ENCODE measurements around the gene FARS2. TPM values are rescaled to one million over a fixed set of nuclear protein-coding genes. Genes with fewer than 3 reads are reported as not detected.

The FARS2 gene
- total RNA-seq, 2 experiments from 2014 or later = 22.0 to 23.8 TPM

- POLR2A ChIA-PET = no interaction called here
- CTCF ChIA-PET = no interaction called here
These were observed 80.5 kb downstream of the FARS2 start for GRCh38 chr6:5341845-5342244.

DNA sequence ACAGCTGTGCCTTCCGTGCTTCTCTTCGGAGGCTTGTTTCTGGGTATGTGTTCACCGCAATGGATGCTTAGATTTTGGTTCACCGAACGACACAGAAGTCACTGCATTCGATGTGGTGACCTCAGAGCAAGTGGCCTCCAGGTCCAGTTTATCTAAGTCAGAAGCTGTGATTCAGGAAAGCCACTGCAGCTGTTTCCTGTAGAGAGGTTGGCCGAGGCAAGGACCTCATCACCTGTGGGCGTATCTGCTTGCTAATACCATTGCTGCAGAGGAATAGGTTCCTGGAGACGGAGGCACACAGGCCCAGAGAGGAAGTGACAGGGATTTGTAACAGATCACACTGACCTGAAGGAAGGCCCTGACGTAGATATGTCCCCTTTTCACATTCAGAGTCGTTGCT, 82.7 kb downstream of the FARS2 start:
- POLR2A ChIA-PET = no interaction called here

GRCh38 chr6:5345324-5345723, 84.0 kb downstream of the FARS2 start:
- POLR2A ChIA-PET = no interaction called here
- CTCF ChIA-PET = no interaction called here

More for the DNA sequence above, 82.7 kb downstream of the FARS2 start:
- CTCF ChIA-PET = interaction anchor here (1.9 kb wide), 1 partner anchor 19 kb away, joined by 4 read pairs; no protein-coding TSS in a partner anchor

DNA sequence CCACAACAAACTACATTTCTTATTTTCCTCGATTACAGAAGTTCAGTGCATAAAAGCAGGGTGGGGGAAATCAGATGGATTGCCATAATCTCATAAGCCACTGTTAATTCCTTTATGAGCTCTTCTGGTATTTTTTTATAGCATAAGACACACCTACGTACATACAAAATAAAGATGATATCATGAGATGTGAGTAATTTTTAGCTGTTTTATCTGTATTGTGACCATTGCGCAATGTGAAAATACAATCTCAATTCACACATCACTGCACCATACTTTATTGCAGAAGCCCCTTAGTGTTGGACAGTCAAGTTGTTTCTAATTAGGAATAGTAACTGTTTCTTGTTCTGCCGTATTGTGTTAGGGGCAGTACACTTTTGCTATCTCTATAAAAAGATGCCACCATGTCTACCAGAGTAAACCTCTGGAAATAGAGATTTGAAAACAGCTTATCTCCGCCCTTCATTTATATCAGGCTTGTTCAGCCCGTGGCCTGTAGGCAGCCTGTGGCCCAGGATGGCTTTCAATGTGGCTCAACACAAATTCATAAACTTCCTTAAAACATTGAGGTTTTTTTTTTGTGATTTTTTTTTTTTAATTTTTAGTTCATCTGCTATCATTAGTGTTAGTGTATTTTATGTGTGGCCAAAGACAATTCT, 90.4 kb downstream of the FARS2 start:
- CTCF ChIA-PET = no interaction called here
- POLR2A ChIA-PET = no interaction called here

DNA sequence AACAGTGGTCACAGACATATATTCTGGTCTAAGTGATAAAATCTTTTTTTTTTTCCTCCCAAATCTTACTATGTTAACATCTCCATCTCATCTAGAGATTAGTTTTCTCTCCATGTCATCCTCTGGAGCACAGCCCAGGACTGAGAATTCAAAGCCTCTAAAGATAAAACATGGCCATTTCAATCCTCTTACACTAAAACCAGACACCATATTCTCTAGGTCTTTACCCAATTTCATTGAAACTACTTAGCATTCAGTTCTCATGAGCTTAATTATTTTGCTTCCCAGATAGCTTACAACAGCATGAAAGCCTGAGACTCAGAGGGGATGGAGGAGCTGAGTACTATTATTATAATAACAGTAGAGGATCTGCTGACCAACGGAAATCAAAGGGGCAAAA, 92.7 kb downstream of the FARS2 start:
- ChIA-PET CTCF (no interaction called here), POLR2A (interaction anchor here (0.6 kb wide), 2 partner anchors 16 to 1897 kb away, joined by 4 read pairs; partner anchors contain the start of gene SLC22A23)

GRCh38 chr6:5357486-5357885, 96.2 kb downstream of the FARS2 start:
- CTCF ChIA-PET = no interaction called here
- POLR2A ChIA-PET = no interaction called here

GRCh38 chr6:5359417-5359816, 98.1 kb downstream of the FARS2 start:
- POLR2A ChIA-PET = no interaction called here
- CTCF ChIA-PET = no interaction called here

DNA sequence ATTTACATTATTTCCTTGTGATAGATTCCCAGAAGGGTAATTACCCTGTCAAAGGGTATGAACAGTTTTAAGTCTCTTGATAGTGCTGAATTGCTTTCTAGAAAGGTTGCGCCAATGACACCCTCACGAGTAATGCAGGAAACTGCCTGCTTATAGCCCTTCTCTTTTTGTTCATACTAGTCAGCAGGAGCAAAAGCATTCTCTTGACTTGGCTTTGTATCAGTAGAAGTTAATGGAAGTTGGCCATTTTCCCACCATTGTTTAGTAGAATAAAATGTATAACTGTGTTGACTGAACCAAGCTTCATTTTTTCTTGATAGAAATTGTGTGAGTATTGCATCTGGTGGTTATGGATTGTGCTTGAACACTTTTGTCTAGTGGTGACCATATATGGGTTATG, 100.1 kb downstream of the FARS2 start:
- POLR2A ChIA-PET = no interaction called here
- CTCF ChIA-PET = no interaction called here

GRCh38 chr6:5365436-5366195, 104.3 kb downstream of the FARS2 start:
- ChIA-PET CTCF (no interaction called here), POLR2A (no interaction called here)

- POLR2A ChIA-PET = no interaction called here
- CTCF ChIA-PET = no interaction called here
These were observed 105.6 kb downstream of the FARS2 start for GRCh38 chr6:5366941-5367340.

DNA sequence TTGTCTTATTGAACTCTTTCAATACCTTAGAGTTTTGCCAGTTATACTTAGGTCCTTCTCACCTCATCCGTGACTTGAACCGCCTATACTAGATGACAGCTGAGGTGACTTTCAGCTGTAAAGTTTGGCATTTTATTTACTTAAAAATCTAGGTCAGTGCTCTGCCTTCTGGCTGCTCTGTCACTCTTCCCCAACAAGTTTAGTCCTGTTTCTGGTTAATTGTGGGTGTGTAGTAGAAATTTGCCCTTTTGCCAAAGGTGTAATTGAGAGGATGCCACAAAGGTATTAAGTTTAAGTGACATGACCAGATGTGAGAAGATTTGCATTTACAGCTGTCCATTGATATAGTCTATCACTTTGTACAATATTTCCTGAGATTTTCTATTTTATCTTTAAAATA, 106.2 kb downstream of the FARS2 start:
- ChIA-PET POLR2A (no interaction called here), CTCF (no interaction called here)

- POLR2A ChIA-PET = no interaction called here
- CTCF ChIA-PET = no interaction called here
These were observed 112.1 kb downstream of the FARS2 start for GRCh38 chr6:5373430-5373829.

- ChIA-PET CTCF (no interaction called here), POLR2A (no interaction called here)
These were observed 117.0 kb downstream of the FARS2 start for GRCh38 chr6:5378331-5378730.

GRCh38 chr6:5379647-5380242, 118.4 kb downstream of the FARS2 start:
- ChIA-PET CTCF (interaction anchor here (1.1 to 1.3 kb wide), 2 partner anchors 236 to 238 kb away, joined by 4 to 8 read pairs; no protein-coding TSS in a partner anchor), POLR2A (interaction anchor here (0.8 kb wide), 1 partner anchor 100 kb away, joined by 3 read pairs; no protein-coding TSS in a partner anchor)

GRCh38 chr6:5383856-5384255, 122.5 kb downstream of the FARS2 start:
- CTCF ChIA-PET = interaction anchor here (0.7 to 1.3 kb wide), 2 partner anchors 167 to 241 kb away, joined by 3 to 4 read pairs; no protein-coding TSS in a partner anchor
- POLR2A ChIA-PET = no interaction called here

DNA sequence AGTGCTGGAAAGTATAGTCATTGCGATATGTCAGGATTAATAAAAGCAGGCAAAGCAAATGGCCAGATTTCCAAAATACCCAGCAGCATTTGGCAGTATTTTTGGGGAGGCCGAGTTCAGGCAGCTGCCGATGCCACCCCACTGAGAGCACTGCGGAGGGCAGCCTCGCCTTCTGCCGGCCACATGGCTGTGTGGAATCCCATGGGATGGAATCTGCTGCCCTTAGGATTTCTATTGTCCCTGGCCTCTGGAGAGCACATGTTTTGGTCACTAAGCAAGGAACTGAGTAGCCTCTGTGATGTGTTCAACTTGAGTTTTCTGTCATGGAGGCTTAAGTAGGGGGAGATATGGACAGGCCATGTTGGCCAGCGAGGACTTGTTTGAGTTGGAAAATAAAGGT, 123.0 kb downstream of the FARS2 start:
- POLR2A ChIA-PET = no interaction called here
- CTCF ChIA-PET = interaction anchor here (0.7 to 1.3 kb wide), 2 partner anchors 167 to 241 kb away, joined by 3 to 4 read pairs; no protein-coding TSS in a partner anchor

GRCh38 chr6:5388326-5388725, 127.0 kb downstream of the FARS2 start:
- ChIA-PET CTCF (interaction anchor here (1.1 kb wide), 1 partner anchor 245 kb away, joined by 3 read pairs; no protein-coding TSS in a partner anchor), POLR2A (no interaction called here)

DNA sequence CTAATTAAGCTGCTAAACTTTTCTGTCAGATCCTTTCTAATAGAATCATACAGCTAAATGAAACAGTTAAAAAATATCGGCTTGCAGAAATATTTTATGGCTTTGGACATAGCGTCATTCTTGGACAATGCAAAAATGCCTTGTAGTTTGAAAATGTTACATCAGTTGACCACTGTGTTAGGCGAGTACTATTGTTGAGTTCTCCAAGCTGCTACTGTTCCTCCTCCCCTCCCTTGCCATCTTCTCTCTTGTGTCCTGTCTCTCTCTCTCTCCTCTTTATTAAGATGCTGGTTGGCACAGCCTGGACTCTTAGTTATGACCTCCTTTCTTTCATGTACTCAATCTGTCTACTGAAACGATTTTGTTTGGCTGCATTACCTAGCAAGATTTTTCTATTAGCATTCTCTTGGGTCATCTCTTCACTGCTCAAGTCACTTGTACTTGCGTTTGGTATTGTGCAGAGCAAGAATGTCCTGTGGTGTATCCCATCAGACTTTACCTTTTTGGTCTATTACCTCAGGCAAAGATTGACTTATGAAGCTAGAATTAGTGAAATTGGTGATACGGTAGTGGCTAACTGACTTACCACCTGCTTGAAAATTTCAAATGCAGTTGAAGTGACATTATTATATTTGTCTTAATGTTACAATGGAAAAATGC, 127.9 kb downstream of the FARS2 start:
- ChIA-PET POLR2A (no interaction called here), CTCF (no interaction called here)

- ChIA-PET CTCF (no interaction called here), POLR2A (no interaction called here)
These were observed 128.9 kb downstream of the FARS2 start for GRCh38 chr6:5390177-5390576.

GRCh38 chr6:5394280-5394679, 133.0 kb downstream of the FARS2 start:
- POLR2A ChIA-PET = no interaction called here

More at GRCh38 chr6:5394280-5394679, 133.0 kb downstream of the FARS2 start:
- CTCF ChIA-PET = interaction anchor here (0.8 kb wide), 1 partner anchor 251 kb away, joined by 3 read pairs; no protein-coding TSS in a partner anchor
